ENCODE data around the gene MDFIC2.

DNA sequence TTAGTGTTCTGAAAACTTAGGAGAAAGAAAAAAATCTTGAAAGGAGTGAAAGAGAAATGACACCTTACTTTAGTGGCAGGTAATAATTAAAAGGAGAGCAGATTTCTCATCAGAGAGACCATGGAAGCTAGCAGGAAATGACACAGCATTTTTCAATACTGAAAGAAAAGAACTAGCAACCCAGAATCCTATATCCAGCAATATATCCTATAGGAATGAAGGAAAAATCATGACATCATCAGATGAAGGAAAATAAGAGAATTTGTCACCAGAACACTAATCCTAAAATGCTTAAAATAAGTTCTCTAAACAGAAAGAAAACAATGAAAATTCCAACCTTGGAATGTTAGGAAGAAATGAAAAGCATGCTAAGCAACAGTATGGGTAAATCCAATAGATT lies 39.8 kb upstream of the MDFIC2 start:
- TF ChIP-seq, protein P1, sequence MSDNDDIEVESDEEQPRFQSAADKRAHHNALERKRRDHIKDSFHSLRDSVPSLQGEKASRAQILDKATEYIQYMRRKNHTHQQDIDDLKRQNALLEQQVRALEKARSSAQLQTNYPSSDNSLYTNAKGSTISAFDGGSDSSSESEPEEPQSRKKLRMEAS (IDR thresholded peaks at IDR 0.05), result no peak
- TF ChIP-seq, protein P2, sequence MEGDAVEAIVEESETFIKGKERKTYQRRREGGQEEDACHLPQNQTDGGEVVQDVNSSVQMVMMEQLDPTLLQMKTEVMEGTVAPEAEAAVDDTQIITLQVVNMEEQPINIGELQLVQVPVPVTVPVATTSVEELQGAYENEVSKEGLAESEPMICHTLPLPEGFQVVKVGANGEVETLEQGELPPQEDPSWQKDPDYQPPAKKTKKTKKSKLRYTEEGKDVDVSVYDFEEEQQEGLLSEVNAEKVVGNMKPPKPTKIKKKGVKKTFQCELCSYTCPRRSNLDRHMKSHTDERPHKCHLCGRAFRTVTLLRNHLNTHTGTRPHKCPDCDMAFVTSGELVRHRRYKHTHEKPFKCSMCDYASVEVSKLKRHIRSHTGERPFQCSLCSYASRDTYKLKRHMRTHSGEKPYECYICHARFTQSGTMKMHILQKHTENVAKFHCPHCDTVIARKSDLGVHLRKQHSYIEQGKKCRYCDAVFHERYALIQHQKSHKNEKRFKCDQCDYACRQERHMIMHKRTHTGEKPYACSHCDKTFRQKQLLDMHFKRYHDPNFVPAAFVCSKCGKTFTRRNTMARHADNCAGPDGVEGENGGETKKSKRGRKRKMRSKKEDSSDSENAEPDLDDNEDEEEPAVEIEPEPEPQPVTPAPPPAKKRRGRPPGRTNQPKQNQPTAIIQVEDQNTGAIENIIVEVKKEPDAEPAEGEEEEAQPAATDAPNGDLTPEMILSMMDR (IDR thresholded peaks at IDR 0.05; ENCODE audit: low read depth, low read length, missing input control), result no peak
- no peak for TF ChIP-seq YY1 (IDR thresholded peaks at IDR 0.05)
- TF ChIP-seq RXRA (IDR thresholded peaks at IDR 0.05), result no peak
